NCI-H82 treated with DMSO at 0.1 percent for 48 hours (cell line): ENCODE results near the gene CTNND2.

Experiments used
- DNase-seq: peaks from one replicate; lab custom pipeline; 2025; ENCODE audit not compliant: unreplicated experiment; lab: John Stamatoyannopoulos, UW

The CTNND2 gene

GRCh38 chr5:11780641-11781345 is 123.5 kb downstream of the CTNND2 start:
- DNase-seq = no peak

DNA sequence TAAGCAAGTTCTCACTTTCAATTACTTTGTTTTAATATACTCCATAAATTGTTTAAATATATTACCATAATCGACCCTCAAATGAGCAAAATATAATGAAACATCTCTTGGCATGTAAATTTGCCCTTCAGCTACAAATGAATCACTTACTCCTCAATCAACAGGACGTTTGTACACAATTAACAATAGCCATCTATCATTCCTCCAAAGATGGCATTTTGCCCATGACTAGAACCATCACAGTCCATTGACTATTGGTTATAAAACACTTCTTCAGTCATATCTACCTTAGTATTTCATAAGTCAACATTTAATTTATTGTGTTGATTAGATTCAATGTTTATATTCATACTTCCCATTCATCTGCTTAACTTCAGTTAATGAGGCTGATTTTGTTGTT is 127.2 kb downstream of the CTNND2 start:
- no peak for DNase-seq

DNA sequence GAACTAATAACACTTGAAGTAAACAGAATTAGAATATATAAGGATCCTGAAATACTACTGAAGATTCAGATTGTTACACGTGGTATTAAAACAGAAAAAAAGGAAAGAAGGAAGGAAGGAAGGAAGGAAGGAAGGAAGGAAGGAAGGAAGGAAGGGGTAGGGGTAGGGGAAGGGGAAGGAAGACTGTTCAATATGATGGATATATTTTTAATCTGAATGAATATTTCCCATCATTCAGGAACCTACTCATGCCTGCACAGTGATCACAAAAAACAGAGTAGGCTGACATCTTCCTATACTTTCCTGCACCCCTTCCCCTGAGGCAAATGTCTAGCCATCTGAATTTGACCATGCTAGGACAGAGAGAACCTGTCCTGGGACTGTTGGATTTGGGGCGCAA is 133.9 kb downstream of the CTNND2 start:
- DNase-seq = no peak

- no peak for DNase-seq
Observed at GRCh38 chr5:11760934-11761603, 143.2 kb downstream of the CTNND2 start.

DNA sequence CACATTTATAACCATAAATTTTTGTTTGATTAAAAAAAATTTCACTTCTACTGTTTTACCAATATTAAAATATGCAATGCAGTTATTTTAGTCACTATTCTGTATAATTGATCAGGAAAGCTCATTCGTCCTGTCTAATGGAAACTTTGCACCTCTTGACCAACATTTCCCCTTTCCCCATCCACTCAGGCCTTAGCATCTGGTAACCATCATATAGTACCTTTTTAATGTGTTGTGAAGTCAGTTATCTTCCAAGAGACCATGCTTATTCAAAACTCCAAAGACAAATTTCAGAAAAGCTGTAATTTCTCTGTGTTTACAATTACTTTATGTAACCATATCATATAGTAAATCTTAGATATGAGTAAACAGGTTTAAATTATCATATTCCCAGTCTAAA is 145.9 kb downstream of the CTNND2 start:
- DNase-seq = no peak

DNA sequence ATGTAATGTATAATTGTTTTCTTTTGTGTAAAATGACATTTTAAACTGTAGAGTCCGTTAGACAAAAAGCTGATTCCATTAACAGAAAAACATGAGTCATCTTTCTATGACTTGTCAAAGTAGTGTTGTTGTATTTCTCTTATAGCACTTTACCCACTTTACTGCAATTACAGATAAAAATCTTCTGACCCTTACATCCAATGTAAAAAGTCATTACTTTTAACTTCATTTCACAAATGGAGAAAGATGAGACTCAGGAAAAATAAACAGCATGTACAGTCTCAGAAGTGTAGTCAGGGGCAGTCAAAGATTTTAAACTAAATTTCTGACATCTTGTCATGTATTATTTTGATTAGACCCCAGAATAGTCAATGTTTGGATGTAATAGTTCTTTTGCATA is 146.6 kb downstream of the CTNND2 start:
- DNase-seq = no peak

DNA sequence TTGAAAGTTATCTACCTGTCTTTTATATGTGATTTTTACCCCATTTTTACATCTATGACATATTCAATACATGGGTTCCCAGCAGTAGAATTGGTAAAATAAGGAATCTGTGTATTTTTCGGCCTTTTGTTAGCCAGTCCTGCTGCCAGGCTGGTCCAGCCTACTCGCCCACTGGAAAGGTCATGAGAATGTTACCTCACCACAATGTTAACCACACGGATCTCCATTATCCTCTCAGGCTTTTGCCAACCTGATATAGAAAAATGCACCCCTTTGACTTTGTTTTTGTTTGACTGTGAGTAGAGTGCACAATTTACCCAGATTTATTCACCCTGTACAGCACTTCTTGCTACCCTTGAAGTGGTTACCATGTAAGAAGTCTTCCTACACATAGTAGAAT is 167.2 kb downstream of the CTNND2 start:
- no peak for DNase-seq

- no peak for DNase-seq
Observed at GRCh38 chr5:11734369-11734768, 169.9 kb downstream of the CTNND2 start.

- DNase-seq = no peak
Observed at GRCh38 chr5:11733840-11734192, 170.4 kb downstream of the CTNND2 start.

DNA sequence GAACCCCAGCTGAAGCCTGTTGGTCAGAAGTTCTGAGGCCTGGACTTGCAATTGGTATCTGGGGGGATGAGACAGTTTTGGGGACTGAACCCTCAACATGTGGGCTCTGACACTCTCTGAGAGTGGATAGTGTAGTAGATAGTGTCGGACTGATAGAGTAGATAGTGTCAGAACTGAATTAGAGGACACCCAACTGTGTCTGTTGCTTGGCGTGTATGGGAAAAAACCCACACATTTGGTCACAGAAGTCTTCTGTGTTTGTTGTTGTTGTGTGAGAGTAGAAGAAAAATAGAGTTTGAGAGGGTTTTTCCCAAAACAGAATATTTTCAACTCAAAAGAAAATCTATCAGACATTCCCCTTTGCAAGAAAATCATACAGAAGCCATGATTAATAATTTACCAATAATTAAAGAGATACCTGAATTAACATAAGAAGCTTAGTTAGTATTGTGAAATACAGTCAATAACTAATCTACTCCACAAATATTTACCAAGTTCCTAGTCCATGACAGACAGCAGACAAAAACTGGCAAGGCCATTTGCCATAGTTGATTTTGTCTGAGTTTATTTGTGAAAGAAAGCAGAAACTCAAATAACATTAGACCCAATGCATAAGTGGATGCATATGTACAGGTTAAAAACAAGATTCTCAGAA is 170.9 kb downstream of the CTNND2 start:
- DNase-seq = no peak

DNA sequence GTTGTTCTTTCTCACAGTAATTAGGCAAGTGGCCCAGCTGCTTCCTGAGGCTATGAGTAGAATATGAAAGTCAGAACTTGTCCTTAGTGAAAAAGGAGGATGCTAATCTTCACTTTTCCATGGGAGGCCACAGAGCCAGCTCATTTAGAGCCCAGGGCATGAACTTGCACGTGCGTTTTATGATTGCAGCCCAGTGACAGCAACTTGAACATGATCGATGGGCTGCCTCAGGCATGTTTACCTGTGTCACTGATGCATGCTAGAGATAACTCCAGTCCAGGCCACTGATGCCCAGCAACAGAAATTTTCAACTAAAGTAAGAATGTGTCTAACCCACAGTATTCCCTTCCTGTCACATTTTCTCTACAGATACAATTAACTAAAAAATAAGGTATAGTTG is 179.3 kb downstream of the CTNND2 start:
- no peak for DNase-seq

- peak; percentile 3 for DNase-seq
Observed at GRCh38 chr5:11719888-11720481, 184.3 kb downstream of the CTNND2 start.

DNA sequence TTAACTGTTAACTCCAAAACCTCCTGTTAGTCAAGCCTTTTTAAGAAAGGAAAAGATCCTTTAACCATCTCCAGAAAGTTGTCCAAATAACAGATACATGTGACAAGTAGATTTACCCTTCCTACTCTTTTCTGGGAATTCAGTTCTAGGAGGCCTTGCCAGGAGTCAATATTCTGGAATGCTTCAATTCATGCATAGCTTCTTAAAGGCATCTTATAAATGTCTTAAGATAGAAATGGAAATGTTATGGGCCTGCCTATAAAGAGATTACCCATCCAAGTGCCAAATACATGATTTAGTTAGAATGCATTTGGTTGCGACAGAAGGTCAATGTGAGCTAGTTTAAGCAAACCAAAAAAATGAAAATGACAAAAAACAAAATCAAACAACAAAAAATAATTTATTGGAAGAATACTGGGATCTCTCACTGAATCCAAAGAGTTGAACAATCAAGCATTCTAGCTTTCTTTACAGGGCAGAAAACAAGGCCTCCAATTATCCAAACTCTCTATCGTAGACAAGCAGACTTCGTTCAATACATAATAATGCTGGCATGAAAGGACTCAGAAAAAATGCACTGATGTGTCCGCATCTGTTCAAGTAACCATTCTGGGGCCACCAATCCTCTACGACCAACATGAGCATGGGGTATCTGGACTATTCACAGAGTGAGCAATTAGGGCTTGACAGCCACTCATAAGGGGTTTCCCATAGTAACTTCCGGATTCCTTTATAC is 188.6 kb downstream of the CTNND2 start:
- DNase-seq = no peak

GRCh38 chr5:11711932-11712331 is 192.3 kb downstream of the CTNND2 start:
- no peak for DNase-seq

DNA sequence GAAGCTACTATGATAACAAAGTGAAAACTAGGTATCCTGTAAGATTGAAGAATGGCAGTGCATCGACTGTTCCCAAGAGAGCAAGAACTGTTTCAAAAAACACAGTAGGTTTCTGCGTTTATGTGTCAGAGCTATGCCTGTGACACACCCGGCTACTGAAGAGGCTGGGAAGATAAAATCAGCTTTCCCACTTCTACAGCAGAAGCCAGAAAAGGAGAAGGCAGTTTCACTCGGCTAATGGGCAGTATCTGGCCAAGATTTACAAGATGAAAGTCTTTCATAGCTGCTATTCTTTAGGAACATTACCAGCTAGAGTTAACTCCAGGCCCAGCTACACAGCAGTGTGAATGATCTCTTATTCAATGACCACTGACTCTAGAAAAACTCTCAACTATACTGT is 195.2 kb downstream of the CTNND2 start:
- DNase-seq = no peak

- DNase-seq = no peak
Observed at GRCh38 chr5:11704916-11705315, 199.3 kb downstream of the CTNND2 start.

GRCh38 chr5:11700391-11700790 is 203.9 kb downstream of the CTNND2 start:
- no peak for DNase-seq

- no peak for DNase-seq
Observed at GRCh38 chr5:11692636-11693035, 211.6 kb downstream of the CTNND2 start.

- DNase-seq = no peak
Observed at GRCh38 chr5:11687498-11687897, 216.7 kb downstream of the CTNND2 start.

- DNase-seq = no peak
Observed at GRCh38 chr5:11684607-11685006, 219.6 kb downstream of the CTNND2 start.

DNA sequence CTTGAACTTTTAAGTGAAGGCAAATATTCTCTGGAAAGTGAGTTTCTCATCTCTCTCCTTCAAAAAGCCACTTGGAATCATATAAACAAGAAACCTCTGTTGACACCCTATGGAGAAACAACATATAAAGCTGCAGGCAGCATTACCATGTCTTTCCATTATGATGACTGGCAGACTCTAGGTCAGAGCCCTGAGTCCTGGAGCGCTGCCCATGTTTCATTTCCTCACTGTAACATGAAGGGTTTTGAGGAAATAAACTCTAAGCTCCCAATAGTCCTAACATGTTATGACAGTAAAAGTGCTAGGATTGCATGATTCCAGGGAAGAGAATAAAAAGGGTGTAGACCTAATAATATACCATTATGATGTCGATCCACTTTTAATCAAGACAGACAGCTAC is 220.6 kb downstream of the CTNND2 start:
- no peak for DNase-seq
